ENCODE measurements around the gene ARGLU1. TPM values are rescaled to one million over a fixed set of nuclear protein-coding genes. Genes with fewer than 3 reads are reported as not detected.

ARGLU1 gene
- total and polyA plus RNA-seq, 5 donors from 2014 or later, result 25.7 to 235 (median 34.8) TPM

DNA sequence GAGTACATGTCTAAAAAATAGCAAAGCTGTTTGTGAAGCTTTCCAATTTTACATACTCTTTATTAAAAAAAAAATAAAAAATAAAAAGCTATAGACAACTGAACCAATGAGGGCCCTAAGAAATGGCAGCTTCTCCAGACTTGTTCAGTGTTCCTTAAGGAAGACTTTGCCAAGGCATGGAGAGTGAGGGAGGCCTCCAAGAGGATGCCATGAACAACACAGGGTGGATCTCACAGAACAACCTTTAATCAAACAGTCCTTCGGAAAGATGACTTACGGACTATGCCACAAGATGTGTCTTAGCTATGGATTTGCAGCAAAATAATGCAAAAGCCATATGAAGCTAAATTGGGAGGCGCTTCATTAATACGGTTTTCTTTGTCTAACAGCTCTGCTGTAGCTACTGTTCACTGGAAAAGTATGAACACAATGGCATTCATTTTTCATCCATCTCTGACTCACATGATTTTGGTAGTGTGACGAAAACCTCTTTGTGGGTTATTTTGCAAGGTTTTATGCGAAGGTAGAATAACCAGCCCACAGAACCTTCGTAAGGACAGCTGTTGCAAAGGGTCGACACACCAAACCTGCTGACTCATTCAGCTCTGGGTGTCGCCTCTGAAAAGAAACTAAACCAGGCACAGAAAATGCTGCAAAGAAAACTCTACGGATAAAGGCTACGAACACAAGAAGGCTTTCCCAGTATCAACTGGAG lies 60.2 kb downstream of the ARGLU1 start:
- H3K27ac ChIP-seq (ENCODE audit: insufficient read depth, low read length, poor library complexity, severe bottlenecking), result no peak overlapping the region
- H3K9me3 ChIP-seq (ENCODE audit: control insufficient read depth in 2 of 2, low read length in 2 of 2), result no peaks in the 10 kb centered on the region
- Mint-ChIP-seq H3K27ac (no peak overlapping the region), H3K27me3 (peaks cover 9% of the 10 kb centered on the region), H3K4me3 (no peak overlapping the region), H3K9me3 (peaks cover 0 to 2% (median 0%) of the 10 kb centered on the region in 7 donors), H3K36me3 (no peaks in the 10 kb centered on the region), H3K4me1 (peaks cover 0 to 3% (median 0%) of the 10 kb centered on the region in 4 donors)
- H3K4me1 ChIP-seq (ENCODE audit: control insufficient read depth, insufficient read depth, low read length, poor library complexity, severe bottlenecking), result no peaks in the 10 kb centered on the region
- H3K27me3 ChIP-seq (ENCODE audit: control insufficient read depth, insufficient read depth, low read length), result peaks cover 9% of the 10 kb centered on the region
- ATAC-seq (ENCODE audit: low read depth in 2 of 2), result no peak
- no peak overlapping the region for H3K4me3 ChIP-seq (ENCODE audit: low read depth, low read length)
- peak in 1 of 3 donors; percentile 15 for DNase-seq
- H3K36me3 ChIP-seq (ENCODE audit: control insufficient read depth, insufficient read depth, low read length), result no peaks in the 10 kb centered on the region

DNA sequence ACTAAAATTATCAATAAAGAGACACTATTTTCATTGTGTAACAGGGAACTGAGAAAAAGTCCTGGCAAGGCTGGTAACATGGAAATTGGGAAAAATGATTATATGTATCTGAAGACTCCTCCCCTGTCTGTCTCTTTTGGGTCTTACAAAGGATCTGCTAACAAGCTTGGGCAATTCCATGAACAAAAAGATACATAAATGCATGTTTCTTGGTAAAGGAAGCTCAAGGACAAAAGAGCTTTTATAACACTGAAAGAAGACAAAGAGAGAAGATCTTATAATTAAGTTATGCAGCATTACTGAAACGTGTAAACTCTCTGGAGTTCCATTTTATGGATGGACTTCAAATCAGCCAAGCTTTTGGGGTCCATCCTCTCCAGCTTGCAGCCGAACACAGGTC lies 61.7 kb downstream of the ARGLU1 start:
- Mint-ChIP-seq H3K9me3 (no peaks in the 10 kb centered on the region), H3K36me3 (no peaks in the 10 kb centered on the region), H3K4me3 (no peak overlapping the region), H3K4me1 (peaks cover 0 to 3% (median 0%) of the 10 kb centered on the region in 4 donors), H3K27me3 (peaks cover 9% of the 10 kb centered on the region), H3K27ac (no peak overlapping the region)
- no peak for DNase-seq
- Histone ChIP-seq H3K36me3 (ENCODE audit: control insufficient read depth, insufficient read depth, low read length) (no peaks in the 10 kb centered on the region), H3K4me3 (ENCODE audit: low read depth, low read length) (no peak overlapping the region), H3K9me3 (ENCODE audit: control insufficient read depth in 2 of 2, low read length in 2 of 2) (no peaks in the 10 kb centered on the region), H3K4me1 (ENCODE audit: control insufficient read depth, insufficient read depth, low read length, poor library complexity, severe bottlenecking) (no peaks in the 10 kb centered on the region), H3K27ac (ENCODE audit: insufficient read depth, low read length, poor library complexity, severe bottlenecking) (no peak overlapping the region), H3K27me3 (ENCODE audit: control insufficient read depth, insufficient read depth, low read length) (peaks cover 13% of the 10 kb centered on the region)
- ATAC-seq (ENCODE audit: low read depth in 2 of 2), result no peak

DNA sequence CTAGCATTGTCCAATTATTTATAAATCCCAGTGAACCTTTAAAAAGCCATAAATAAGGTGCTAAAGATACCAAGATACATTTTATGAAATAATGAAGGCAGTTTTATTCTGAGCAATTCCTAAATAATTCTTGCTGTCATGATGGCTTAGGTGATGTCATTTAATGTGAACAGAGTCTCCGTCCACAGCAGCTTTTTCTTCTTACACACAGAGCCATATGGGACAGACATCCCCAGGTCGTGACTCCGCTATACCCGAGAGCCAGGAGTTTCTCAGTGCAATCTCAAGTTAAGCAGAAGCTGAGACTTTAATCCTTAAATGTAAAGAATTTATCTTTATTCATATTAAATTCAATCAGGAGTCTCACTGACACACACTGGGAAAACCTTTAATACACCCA lies 62.2 kb downstream of the ARGLU1 start:
- Mint-ChIP-seq H3K9me3 (peaks cover 0 to under 1% (median 0%) of the 10 kb centered on the region in 7 donors), H3K36me3 (no peaks in the 10 kb centered on the region), H3K4me1 (peaks cover 0 to 3% (median 0%) of the 10 kb centered on the region in 4 donors), H3K27ac (no peak overlapping the region), H3K4me3 (no peak overlapping the region), H3K27me3 (peaks cover 9% of the 10 kb centered on the region)
- H3K9me3 ChIP-seq (ENCODE audit: control insufficient read depth in 2 of 2, low read length in 2 of 2), result no peaks in the 10 kb centered on the region
- ATAC-seq (ENCODE audit: low read depth in 2 of 2) (no peak), DNase-seq (no peak)
- no peak overlapping the region for H3K4me3 ChIP-seq (ENCODE audit: low read depth, low read length)
- H3K4me1 ChIP-seq (ENCODE audit: control insufficient read depth, insufficient read depth, low read length, poor library complexity, severe bottlenecking), result no peaks in the 10 kb centered on the region
- no peaks in the 10 kb centered on the region for H3K36me3 ChIP-seq (ENCODE audit: control insufficient read depth, insufficient read depth, low read length)
- H3K27ac ChIP-seq (ENCODE audit: insufficient read depth, low read length, poor library complexity, severe bottlenecking), result no peak overlapping the region
- H3K27me3 ChIP-seq (ENCODE audit: control insufficient read depth, insufficient read depth, low read length), result peaks cover 13% of the 10 kb centered on the region

DNA sequence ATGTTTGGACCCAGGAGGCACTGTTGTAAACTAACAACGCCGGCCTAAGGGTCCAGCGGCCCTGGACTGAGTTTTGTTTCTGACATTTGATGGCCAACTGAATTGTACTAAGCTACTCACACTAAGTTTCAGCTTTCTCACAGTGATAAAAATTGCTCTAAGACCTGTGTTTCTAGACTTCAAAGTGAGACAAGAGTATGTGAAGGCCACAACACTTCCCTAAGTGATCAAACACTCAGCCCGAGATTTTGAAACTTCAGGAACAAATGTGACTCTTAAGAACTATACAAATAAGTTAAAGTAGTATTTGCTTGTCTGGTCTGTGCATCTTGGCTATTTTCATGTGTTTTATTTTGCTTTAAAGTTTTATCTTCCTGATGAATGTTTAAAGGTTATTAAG lies 62.6 kb downstream of the ARGLU1 start:
- Histone ChIP-seq H3K4me1 (ENCODE audit: control insufficient read depth, insufficient read depth, low read length, poor library complexity, severe bottlenecking) (no peaks in the 10 kb centered on the region), H3K4me3 (ENCODE audit: low read depth, low read length) (no peak overlapping the region), H3K36me3 (ENCODE audit: control insufficient read depth, insufficient read depth, low read length) (no peaks in the 10 kb centered on the region), H3K27ac (ENCODE audit: insufficient read depth, low read length, poor library complexity, severe bottlenecking) (no peak overlapping the region), H3K9me3 (ENCODE audit: control insufficient read depth in 2 of 2, low read length in 2 of 2) (no peaks in the 10 kb centered on the region), H3K27me3 (ENCODE audit: control insufficient read depth, insufficient read depth, low read length) (peaks cover 13% of the 10 kb centered on the region)
- DNase-seq (no peak), ATAC-seq (ENCODE audit: low read depth in 2 of 2) (no peak)
- peaks cover 0 to 4% (median 0%) of the 10 kb centered on the region in 7 donors for H3K9me3 Mint-ChIP-seq
- H3K4me1 Mint-ChIP-seq, result peaks cover 0 to 3% (median 0%) of the 10 kb centered on the region in 4 donors
- H3K4me3 Mint-ChIP-seq, result no peak overlapping the region
- peaks cover 9% of the 10 kb centered on the region for H3K27me3 Mint-ChIP-seq
- H3K27ac Mint-ChIP-seq, result no peak overlapping the region
- no peaks in the 10 kb centered on the region for H3K36me3 Mint-ChIP-seq

DNA sequence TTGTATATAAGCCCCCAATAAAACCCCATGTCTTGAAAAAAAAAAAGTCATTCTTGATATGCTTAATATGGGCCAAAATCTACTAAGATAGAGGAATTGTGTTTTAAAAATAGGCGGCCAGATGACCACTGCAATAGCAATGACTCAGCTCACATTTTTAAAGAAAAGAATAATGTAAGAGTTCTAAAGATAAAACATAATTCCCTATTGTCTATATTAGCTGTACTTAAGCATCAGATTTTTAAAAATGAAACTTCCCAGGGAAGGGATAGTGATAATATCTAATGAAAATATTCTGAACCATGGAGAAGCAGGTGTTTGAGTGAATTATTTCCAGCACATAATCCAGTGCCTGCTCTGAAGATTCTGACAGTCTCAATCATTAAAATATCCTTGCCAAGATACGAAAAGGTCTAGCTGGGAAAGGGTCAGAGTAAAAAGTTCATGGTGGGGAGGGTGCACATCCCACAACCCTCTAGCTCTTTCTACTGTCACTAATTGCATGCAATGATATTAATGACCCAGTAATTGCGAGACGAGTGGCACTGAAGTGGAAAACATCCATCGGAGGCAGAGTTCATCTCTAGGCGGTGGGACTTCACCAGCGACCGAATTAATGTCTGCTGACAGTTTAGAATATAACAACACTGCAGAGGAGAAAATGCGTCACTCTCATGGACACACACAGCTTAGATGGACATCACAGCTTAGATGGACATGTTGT lies 64.0 kb downstream of the ARGLU1 start:
- Mint-ChIP-seq H3K27ac (no peak overlapping the region), H3K27me3 (peaks cover 8% of the 10 kb centered on the region), H3K4me1 (peaks cover 0 to 2% (median 0%) of the 10 kb centered on the region in 4 donors), H3K9me3 (peaks cover 0 to 4% (median 0%) of the 10 kb centered on the region in 7 donors), H3K36me3 (no peaks in the 10 kb centered on the region), H3K4me3 (no peak overlapping the region)
- no peaks in the 10 kb centered on the region for H3K36me3 ChIP-seq (ENCODE audit: control insufficient read depth, insufficient read depth, low read length)
- no peak overlapping the region for H3K4me3 ChIP-seq (ENCODE audit: low read depth, low read length)
- peaks cover 14% of the 10 kb centered on the region for H3K27me3 ChIP-seq (ENCODE audit: control insufficient read depth, insufficient read depth, low read length)
- no peak overlapping the region for H3K27ac ChIP-seq (ENCODE audit: insufficient read depth, low read length, poor library complexity, severe bottlenecking)
- DNase-seq (no peak), ATAC-seq (ENCODE audit: low read depth in 2 of 2) (no peak)
- no peaks in the 10 kb centered on the region for H3K9me3 ChIP-seq (ENCODE audit: control insufficient read depth in 2 of 2, low read length in 2 of 2)
- H3K4me1 ChIP-seq (ENCODE audit: control insufficient read depth, insufficient read depth, low read length, poor library complexity, severe bottlenecking), result no peaks in the 10 kb centered on the region

DNA sequence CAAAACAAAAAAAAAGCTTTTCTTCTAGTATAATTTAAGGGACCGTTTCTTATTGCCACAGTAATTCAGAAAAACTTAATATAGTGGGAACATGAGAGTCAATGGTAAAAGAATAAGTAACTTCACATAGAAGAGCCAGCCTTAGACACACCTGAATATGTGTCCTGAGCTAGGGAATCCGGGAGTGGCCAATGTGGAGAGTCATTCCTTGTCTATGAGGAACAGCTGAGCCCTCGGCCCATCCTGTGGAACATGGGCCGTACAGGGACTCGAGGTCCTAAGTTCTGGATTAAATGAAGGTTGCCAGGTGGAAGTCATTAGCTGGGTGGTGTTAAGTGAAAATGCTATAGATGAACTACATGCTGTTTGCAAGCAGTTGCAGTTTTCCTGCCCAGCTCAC lies 64.7 kb downstream of the ARGLU1 start:
- peaks cover 14% of the 10 kb centered on the region for H3K27me3 Mint-ChIP-seq
- no peak overlapping the region for H3K27ac Mint-ChIP-seq
- no peak for ATAC-seq (ENCODE audit: low read depth in 2 of 2)

DNA sequence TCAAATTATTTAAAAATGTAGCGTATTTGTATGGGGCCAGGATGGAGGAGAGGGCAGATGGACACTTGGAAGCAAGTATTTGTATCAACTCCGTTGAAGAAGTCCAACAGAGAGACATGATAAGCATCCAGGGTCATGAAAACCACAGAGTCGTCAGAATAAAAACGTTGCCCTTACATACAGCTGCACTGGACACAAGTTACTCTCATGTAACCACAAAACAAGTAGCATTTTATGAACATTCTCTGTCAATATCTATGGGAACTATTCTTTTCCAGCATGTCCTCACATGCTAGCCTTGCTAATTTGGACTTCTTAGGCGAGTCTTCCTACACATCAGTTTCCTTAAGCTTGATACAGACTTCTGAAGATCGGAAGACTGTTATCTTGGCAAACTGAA lies 67.5 kb downstream of the ARGLU1 start:
- Mint-ChIP-seq H3K9me3 (peaks cover 0 to 6% (median 0%) of the 10 kb centered on the region in 7 donors), H3K27me3 (peaks cover 25% of the 10 kb centered on the region), H3K36me3 (no peaks in the 10 kb centered on the region), H3K4me3 (no peak overlapping the region), H3K4me1 (peaks cover 0 to 2% (median 0%) of the 10 kb centered on the region in 4 donors), H3K27ac (no peak overlapping the region)
- DNase-seq (no peak), ATAC-seq (ENCODE audit: low read depth in 2 of 2) (no peak)
- Histone ChIP-seq H3K4me1 (ENCODE audit: control insufficient read depth, insufficient read depth, low read length, poor library complexity, severe bottlenecking) (no peaks in the 10 kb centered on the region), H3K9me3 (ENCODE audit: control insufficient read depth in 2 of 2, low read length in 2 of 2) (no peaks in the 10 kb centered on the region), H3K27me3 (ENCODE audit: control insufficient read depth, insufficient read depth, low read length) (peaks cover 18% of the 10 kb centered on the region), H3K4me3 (ENCODE audit: low read depth, low read length) (no peak overlapping the region), H3K27ac (ENCODE audit: insufficient read depth, low read length, poor library complexity, severe bottlenecking) (no peak overlapping the region), H3K36me3 (ENCODE audit: control insufficient read depth, insufficient read depth, low read length) (no peaks in the 10 kb centered on the region)

More for the DNA sequence above, 64.7 kb downstream of the ARGLU1 start:
- H3K27me3 ChIP-seq (ENCODE audit: control insufficient read depth, insufficient read depth, low read length), result peaks cover 20% of the 10 kb centered on the region
- Mint-ChIP-seq H3K36me3 (no peaks in the 10 kb centered on the region), H3K4me3 (no peak overlapping the region), H3K4me1 (peaks cover 0 to 2% (median 0%) of the 10 kb centered on the region in 4 donors), H3K9me3 (peaks cover 0 to 6% (median 0%) of the 10 kb centered on the region in 7 donors)
- no peaks in the 10 kb centered on the region for H3K9me3 ChIP-seq (ENCODE audit: control insufficient read depth in 2 of 2, low read length in 2 of 2)
- H3K27ac ChIP-seq (ENCODE audit: insufficient read depth, low read length, poor library complexity, severe bottlenecking), result no peak overlapping the region
- DNase-seq, result no peak
- no peak overlapping the region for H3K4me3 ChIP-seq (ENCODE audit: low read depth, low read length)
- no peaks in the 10 kb centered on the region for H3K36me3 ChIP-seq (ENCODE audit: control insufficient read depth, insufficient read depth, low read length)
- no peaks in the 10 kb centered on the region for H3K4me1 ChIP-seq (ENCODE audit: control insufficient read depth, insufficient read depth, low read length, poor library complexity, severe bottlenecking)

All from CD4-positive, CD25-positive, alpha-beta regulatory T cell (primary cell).